Lung (tissue), 12 donors: Measurements from ENCODE around the gene HS3ST3B1. TPM values are rescaled to one million over a fixed set of nuclear protein-coding genes. Genes with fewer than 3 reads are reported as not detected.

Experiments used
- ATAC-seq: fragments of 200-7000 bp; cut with Tn5 transposase; one replicate; pipeline ENCODE4 v1.9.1; 2020; ENCODE audit warnings: moderate number of reproducible peaks; ENCODE audit not compliant: insufficient read depth, low FRiP score
- DNase-seq, 3 donors: peaks; one replicate each; pipeline ENCODE4 v3.0.0-alpha.2; 2013 to 2017
- H3K27ac ChIP-seq, 2 donors: one replicate each; pipeline ENCODE4 v1.5.1; 2013; ENCODE audit warnings: mild to moderate bottlenecking in 2 of 2, moderate library complexity in 2 of 2, control low read depth in 1 of 2, inconsistent platforms in 1 of 2, low read depth in 1 of 2, low read length in 1 of 2
- H3K27me3 ChIP-seq, 3 donors: one replicate each; pipeline ENCODE4 v1.5.1; 2013; ENCODE audit warnings: low read length in 2 of 3; ENCODE audit not compliant: control insufficient read depth in 3 of 3, insufficient read depth in 3 of 3
- H3K36me3 ChIP-seq, 4 donors: one replicate each; pipeline ENCODE4 v1.5.1; 2013; ENCODE audit warnings: low read length in 4 of 4, mild to moderate bottlenecking in 1 of 4, moderate library complexity in 1 of 4; ENCODE audit not compliant: control insufficient read depth in 4 of 4, insufficient read depth in 4 of 4
- H3K4me1 ChIP-seq, 5 donors: one replicate each; pipeline ENCODE4 v1.5.1; 2013; ENCODE audit warnings: low read length in 5 of 5, mild to moderate bottlenecking in 2 of 5, moderate library complexity in 1 of 5; ENCODE audit not compliant: control insufficient read depth in 5 of 5, insufficient read depth in 5 of 5
- H3K4me3 ChIP-seq: one replicate; pipeline ENCODE4 v1.5.1; 2013; ENCODE audit warnings: mild to moderate bottlenecking, control low read depth, moderate library complexity
- H3K9ac ChIP-seq, 2 donors: one replicate each; pipeline ENCODE4 v1.5.1; 2013; ENCODE audit warnings: low read length in 2 of 2, control low read depth in 1 of 2; ENCODE audit not compliant: insufficient read depth in 1 of 2
- H3K9me3 ChIP-seq, 4 donors: one replicate each; pipeline ENCODE4 v1.5.1; 2013; ENCODE audit warnings: low read length in 3 of 4, mild to moderate bottlenecking in 1 of 4, moderate library complexity in 1 of 4; ENCODE audit not compliant: control insufficient read depth in 4 of 4, insufficient read depth in 3 of 4
- CTCF ChIP-seq: IDR thresholded peaks from 2 replicates; pipeline ENCODE4 v1.5.1; 2012; ENCODE audit warnings: mild to moderate bottlenecking; ENCODE audit errors: control extremely low read depth, extremely low read depth
- WGBS, 2 donors: extraction: QIAGEN DNeasy Blood & Tissue Kit; methylation state at CpG; one replicate each; pipeline ENCODE4 v1.1.7; 2013; 5-methylcytosine and 5-hydroxymethylcytosine counted together
- polyA plus RNA-seq, 2 donors: library from polyadenylated mRNA; stranded (reverse); fragments of 200-250 nt; gene quantifications; one replicate each; pipeline ENCODE4 v1.2.1, GENCODE V29; 2013
- total RNA-seq, 2 donors: library from RNA; depleted of rRNA in 1 of 2; stranded (reverse); fragments of >200 nt in 1 of 2; gene quantifications; one replicate each; pipeline ENCODE4 v1.2.1, GENCODE V29; 2014 to 2021
- donor health status: control.
- donor health status: control.
- donor health status: Bipolar disorder and iron deficiency.
- donor health status: healthy.
- donor health status: DM: yes; HTN: yes; CAD: no.

Gene HS3ST3B1
- total and polyA plus RNA-seq, 4 donors = 0.87 to 14.6 (median 5.3) TPM

- TF ChIP-seq CTCF = no peak
- Histone ChIP-seq H3K9me3 (peaks cover 0 to 4% (median 0%) of the 10 kb centered on the region in 4 donors), H3K9ac (no peak overlapping the region), H3K27me3 (no peaks in the 10 kb centered on the region), H3K4me1 (peaks cover 0 to 4% (median 0%) of the 10 kb centered on the region in 5 donors), H3K4me3 (no peak overlapping the region), H3K36me3 (no peaks in the 10 kb centered on the region), H3K27ac (no peak overlapping the region)
- 89 to 96% methylated on average over 6 of the region's 6 CpGs for WGBS, 2 donors
- no peak for DNase-seq
- ATAC-seq = no peak
These were observed 80.7 kb downstream of the HS3ST3B1 start for GRCh38 chr17:14381606-14382005.

GRCh38 chr17:14387036-14387435 lies 86.2 kb downstream of the HS3ST3B1 start:
- H3K36me3 ChIP-seq = no peaks in the 10 kb centered on the region
- DNase-seq (no peak), ATAC-seq (no peak)
- 88 to 92% methylated on average over 7 of the region's 7 CpGs for WGBS, 2 donors
- no peak for TF ChIP-seq CTCF
- no peaks in the 10 kb centered on the region for H3K4me1 ChIP-seq
- H3K9me3 ChIP-seq = peaks cover 0 to 11% (median 1%) of the 10 kb centered on the region in 4 donors
- no peak overlapping the region for H3K9ac ChIP-seq
- H3K4me3 ChIP-seq = no peak overlapping the region
- H3K27me3 ChIP-seq = no peaks in the 10 kb centered on the region
- no peak overlapping the region for H3K27ac ChIP-seq

- Histone ChIP-seq H3K9ac (no peak overlapping the region), H3K27me3 (no peaks in the 10 kb centered on the region), H3K4me3 (no peak overlapping the region), H3K4me1 (no peaks in the 10 kb centered on the region), H3K36me3 (no peaks in the 10 kb centered on the region), H3K27ac (no peak overlapping the region), H3K9me3 (peaks cover 0 to 7% (median 1%) of the 10 kb centered on the region in 4 donors)
- ATAC-seq (no peak), DNase-seq (peak in 2 of 3 donors; percentile 55 to 57)
- TF ChIP-seq CTCF = no peak
- 68 to 77% methylated on average over 6 of the region's 6 CpGs for WGBS, 2 donors
These were observed 88.8 kb downstream of the HS3ST3B1 start for GRCh38 chr17:14389681-14390080.

GRCh38 chr17:14393723-14394122 lies 92.8 kb downstream of the HS3ST3B1 start:
- ATAC-seq (no peak), DNase-seq (no peak)
- no peak overlapping the region for H3K4me3 ChIP-seq
- H3K27ac ChIP-seq = no peak overlapping the region
- no peak for TF ChIP-seq CTCF
- peaks cover 0 to 7% (median 1%) of the 10 kb centered on the region in 4 donors for H3K9me3 ChIP-seq
- no peaks in the 10 kb centered on the region for H3K36me3 ChIP-seq
- H3K9ac ChIP-seq = no peak overlapping the region
- no peaks in the 10 kb centered on the region for H3K27me3 ChIP-seq
- H3K4me1 ChIP-seq = no peaks in the 10 kb centered on the region
